Activated naive CD8-positive, alpha-beta T cell treated with anti-CD3 and anti-CD28 coated beads, Interleukin-2, amount 10 ng/mL, durations not matched to agents 7 days and 5 days (primary cell): ENCODE results near the gene DOCK3. TPM values are rescaled to one million over a fixed set of nuclear protein-coding genes. Genes with fewer than 3 reads are reported as not detected.

Source experiments
- ATAC-seq: fragments of 150-1000 bp; cut with Tn5 transposase; one replicate; pipeline ENCODE4 v1.10.0; 2021; ENCODE audit warnings: low read depth, moderate library complexity
- POLR2A ChIA-PET: fragments of 350-600 bp; sonication (Branson Sonifier 250); formaldehyde crosslinking; loops from one replicate; lab custom pipeline; 2021; ENCODE audit warnings: antibody characterized with exemption; lab: Charles Lee
- DNase-seq: peaks from one replicate; pipeline ENCODE4 v3.0.0; 2021
- H3K27ac Mint-ChIP-seq: one replicate; pipeline ENCODE4 v1.8.0; 2022; ENCODE audit warnings: mild to moderate bottlenecking, mixed read lengths
- H3K27me3 Mint-ChIP-seq: one replicate; pipeline ENCODE4 v1.8.0; 2022; ENCODE audit warnings: mild to moderate bottlenecking, moderate library complexity, mixed read lengths
- H3K36me3 Mint-ChIP-seq: one replicate; pipeline ENCODE4 v1.8.0; 2021; ENCODE audit warnings: mild to moderate bottlenecking, mixed read lengths
- H3K4me1 Mint-ChIP-seq: one replicate; pipeline ENCODE4 v1.8.0; 2021; ENCODE audit warnings: mixed read lengths
- H3K4me3 Mint-ChIP-seq: one replicate; pipeline ENCODE4 v1.8.0; 2022; ENCODE audit warnings: mild to moderate bottlenecking, moderate library complexity, mixed read lengths
- H3K9me3 Mint-ChIP-seq: one replicate; pipeline ENCODE4 v1.8.0; 2021; ENCODE audit warnings: mixed read lengths
- total RNA-seq, 2 experiments: library from RNA; stranded (reverse); gene quantifications; one replicate each; pipeline ENCODE4 v1.2.3, GENCODE V29; 2021

The DOCK3 gene
- total RNA-seq, 2 experiments from 2014 or later, result 3.3 to 3.4 TPM

DNA sequence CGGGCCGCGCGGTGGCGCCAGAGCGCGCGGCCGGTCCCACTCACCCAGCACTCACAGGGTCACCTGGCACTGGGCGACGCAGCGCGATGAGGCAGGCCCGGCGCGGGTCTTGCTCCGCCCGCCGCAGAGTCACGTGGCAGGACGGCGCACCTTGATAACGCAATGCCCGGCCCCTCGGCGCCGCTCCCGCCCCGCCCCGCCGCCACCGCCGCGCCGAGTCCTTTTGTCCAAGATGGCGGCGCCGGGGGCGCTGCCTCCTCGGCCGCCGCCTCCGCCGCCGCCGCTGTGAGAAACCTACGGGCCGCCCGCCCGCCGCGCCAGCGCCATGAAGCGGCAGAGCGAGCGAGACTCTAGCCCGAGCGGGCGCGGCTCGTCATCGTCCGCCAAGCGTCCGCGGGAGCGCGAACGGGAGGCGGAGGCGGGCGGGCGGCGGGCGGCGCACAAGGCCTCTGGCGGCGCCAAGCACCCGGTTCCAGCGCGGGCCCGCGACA lies 716.4 kb downstream of the DOCK3 start, which contains the start of gene RBM15B:
TSS of gene RBM15B (plus strand) at position 211 of the 491 bp plus-strand sequence. CDS start at position 326, 115 bp downstream.
- ATAC-seq, result peak; percentile 94
- Mint-ChIP-seq H3K27me3 (no peaks in the 10 kb centered on the region), H3K36me3 (peaks cover 26% of the 10 kb centered on the region), H3K4me1 (peaks cover 42% of the 10 kb centered on the region), H3K27ac (peak within 1 kb of the TSS; percentile 88), H3K9me3 (no peaks in the 10 kb centered on the region), H3K4me3 (peak within 1 kb of the TSS; percentile 80)
- DNase-seq, result peak; percentile 99
- POLR2A ChIA-PET, result interaction anchor here (2.0 kb wide), 1 partner anchor 108 kb away, joined by 10 read pairs; the partner anchor contains the start of gene DCAF1

DNA sequence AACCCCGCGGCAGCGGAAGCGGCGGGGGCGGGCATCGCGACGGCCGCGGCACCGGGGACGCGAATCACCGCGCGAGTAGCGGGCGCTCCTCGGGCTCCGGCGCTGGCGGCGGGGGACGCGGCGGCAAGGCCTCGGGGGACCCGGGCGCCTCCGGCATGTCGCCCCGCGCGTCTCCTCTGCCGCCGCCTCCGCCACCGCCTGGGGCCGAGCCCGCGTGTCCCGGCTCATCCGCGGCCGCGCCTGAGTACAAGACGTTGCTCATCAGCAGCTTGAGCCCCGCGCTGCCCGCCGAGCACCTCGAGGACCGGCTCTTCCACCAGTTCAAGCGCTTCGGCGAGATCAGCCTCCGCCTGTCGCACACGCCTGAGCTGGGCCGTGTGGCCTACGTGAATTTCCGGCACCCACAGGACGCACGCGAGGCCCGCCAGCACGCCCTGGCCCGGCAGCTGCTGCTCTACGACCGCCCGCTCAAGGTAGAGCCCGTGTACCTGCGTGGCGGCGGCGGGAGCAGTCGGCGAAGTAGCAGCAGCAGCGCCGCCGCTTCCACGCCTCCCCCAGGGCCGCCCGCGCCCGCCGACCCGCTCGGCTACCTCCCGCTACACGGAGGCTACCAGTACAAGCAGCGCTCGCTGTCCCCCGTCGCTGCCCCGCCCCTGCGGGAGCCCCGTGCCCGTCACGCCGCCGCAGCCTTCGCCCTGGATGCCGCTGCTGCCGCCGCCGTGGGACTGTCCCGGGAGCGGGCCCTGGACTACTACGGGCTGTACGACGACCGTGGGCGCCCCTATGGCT lies 717.0 kb downstream of the DOCK3 start:
- Mint-ChIP-seq H3K27ac (peak overlapping the region; percentile 88), H3K36me3 (peaks cover 26% of the 10 kb centered on the region), H3K4me1 (peaks cover 41% of the 10 kb centered on the region), H3K9me3 (no peaks in the 10 kb centered on the region), H3K27me3 (no peaks in the 10 kb centered on the region), H3K4me3 (peak overlapping the region; percentile 80)
- ATAC-seq (peak; percentile 29), DNase-seq (peak; percentile 68)
- POLR2A ChIA-PET, result interaction anchor here (0.6 to 2.0 kb wide), 4 partner anchors 83 to 295 kb away, joined by 3 to 10 read pairs (median 4); partner anchors contain the start of gene DCAF1

GRCh38 chr3:51392355-51393133 lies 717.8 kb downstream of the DOCK3 start:
- peaks cover 28% of the 10 kb centered on the region for H3K36me3 Mint-ChIP-seq

GRCh38 chr3:51393134-51393495 lies 718.4 kb downstream of the DOCK3 start:
- H3K27me3 Mint-ChIP-seq, result no peaks in the 10 kb centered on the region
- H3K9me3 Mint-ChIP-seq, result no peaks in the 10 kb centered on the region
- peaks cover 33% of the 10 kb centered on the region for H3K4me1 Mint-ChIP-seq
- H3K36me3 Mint-ChIP-seq, result peaks cover 23% of the 10 kb centered on the region
- ATAC-seq (no peak), DNase-seq (no peak)
- H3K27ac Mint-ChIP-seq, result no peak overlapping the region
- H3K4me3 Mint-ChIP-seq, result peak overlapping the region; percentile 80
- POLR2A ChIA-PET, result interaction anchor here (2.4 kb wide), 1 partner anchor 8 kb away, joined by 8 read pairs; the partner anchor contains the start of gene MANF

More at GRCh38 chr3:51392355-51393133, 717.8 kb downstream of the DOCK3 start:
- Mint-ChIP-seq H3K9me3 (no peaks in the 10 kb centered on the region), H3K27ac (peak overlapping the region; percentile 88), H3K4me3 (peak overlapping the region; percentile 80), H3K27me3 (no peaks in the 10 kb centered on the region), H3K4me1 (peaks cover 38% of the 10 kb centered on the region)
- POLR2A ChIA-PET, result interaction anchor here (0.6 to 2.4 kb wide), 5 partner anchors 8 to 295 kb away, joined by 3 to 10 read pairs (median 4); partner anchors contain the start of genes DCAF1 and MANF
- DNase-seq (peak; percentile 33), ATAC-seq (no peak)

GRCh38 chr3:51393564-51393963 lies 718.8 kb downstream of the DOCK3 start:
- Mint-ChIP-seq H3K27ac (peak overlapping the region; percentile 8), H3K27me3 (no peaks in the 10 kb centered on the region), H3K4me3 (no peak overlapping the region), H3K36me3 (peaks cover 23% of the 10 kb centered on the region), H3K4me1 (peaks cover 33% of the 10 kb centered on the region), H3K9me3 (no peaks in the 10 kb centered on the region)
- ATAC-seq (no peak), DNase-seq (peak; percentile 21)
- POLR2A ChIA-PET, result interaction anchor here (2.4 kb wide), 1 partner anchor 9 kb away, joined by 8 read pairs; the partner anchor contains the start of gene MANF

DNA sequence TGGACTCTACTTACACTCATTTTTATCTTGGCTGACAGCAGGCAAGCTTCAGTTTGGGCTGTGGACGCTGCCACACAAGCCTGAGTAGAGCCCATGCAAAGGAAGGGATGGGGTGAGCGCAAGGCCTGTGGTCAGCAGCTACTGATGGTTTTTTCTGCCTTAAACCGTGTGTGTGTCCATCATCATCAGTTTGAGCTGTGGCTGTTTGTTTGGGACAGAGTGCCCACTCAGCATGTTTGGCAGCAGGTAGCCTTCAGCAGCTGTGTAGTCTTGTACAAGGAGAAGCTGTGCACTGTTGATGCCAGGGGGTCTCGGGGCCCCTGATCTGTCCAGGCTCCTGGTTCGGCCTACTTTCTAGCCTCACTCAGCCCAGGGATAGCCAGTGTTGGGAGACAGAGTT lies 719.8 kb downstream of the DOCK3 start:
- Mint-ChIP-seq H3K4me1 (peaks cover 27% of the 10 kb centered on the region), H3K36me3 (peaks cover 21% of the 10 kb centered on the region), H3K27ac (peak overlapping the region; percentile 8), H3K4me3 (no peak overlapping the region), H3K9me3 (no peaks in the 10 kb centered on the region), H3K27me3 (no peaks in the 10 kb centered on the region)
- ATAC-seq (no peak), DNase-seq (no peak)
- POLR2A ChIA-PET, result interaction anchor here (1.0 to 2.4 kb wide), 2 partner anchors 10 to 105 kb away, joined by 7 to 8 read pairs; partner anchors contain the start of genes DCAF1 and MANF

DNA sequence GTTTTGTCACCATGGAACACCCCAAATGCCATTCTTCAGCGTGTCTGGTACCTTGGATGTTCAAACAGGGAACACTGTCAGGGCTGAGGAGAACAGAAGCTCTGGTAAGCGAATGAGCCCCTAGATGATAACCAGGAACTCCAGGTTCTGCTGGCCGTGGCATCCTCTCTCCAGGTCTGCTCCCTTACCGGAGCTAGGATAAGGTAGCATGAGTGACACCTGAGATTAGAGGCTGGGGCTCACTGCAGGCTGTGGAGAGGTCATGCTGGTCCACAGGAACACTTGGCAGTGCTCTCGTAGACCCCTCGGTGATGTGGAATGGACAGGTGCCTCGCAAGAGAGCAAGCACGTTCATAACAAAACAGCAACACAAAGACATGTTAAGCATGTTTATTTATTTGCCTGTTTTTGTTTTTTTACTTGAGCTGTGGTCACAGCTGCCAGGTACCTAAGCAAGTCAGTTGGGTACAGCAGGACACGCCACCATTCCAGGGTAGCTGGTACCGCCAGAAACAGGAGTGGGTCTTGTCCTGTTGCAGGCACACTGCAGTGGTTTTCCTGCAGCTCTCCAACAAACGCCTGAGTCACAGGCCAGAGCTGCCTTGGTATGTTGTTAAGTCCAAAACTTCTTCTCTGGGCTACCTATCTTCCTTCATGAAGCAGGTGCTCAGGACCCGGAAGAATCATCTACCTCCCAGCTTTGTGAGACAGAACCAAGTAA lies 720.9 kb downstream of the DOCK3 start:
- Mint-ChIP-seq H3K4me1 (peaks cover 24% of the 10 kb centered on the region), H3K4me3 (no peak overlapping the region), H3K9me3 (no peaks in the 10 kb centered on the region), H3K27me3 (no peaks in the 10 kb centered on the region), H3K27ac (peak overlapping the region; percentile 70), H3K36me3 (peaks cover 23% of the 10 kb centered on the region)
- POLR2A ChIA-PET, result no interaction called here
- ATAC-seq, result no peak
- DNase-seq, result peak; percentile 24

DNA sequence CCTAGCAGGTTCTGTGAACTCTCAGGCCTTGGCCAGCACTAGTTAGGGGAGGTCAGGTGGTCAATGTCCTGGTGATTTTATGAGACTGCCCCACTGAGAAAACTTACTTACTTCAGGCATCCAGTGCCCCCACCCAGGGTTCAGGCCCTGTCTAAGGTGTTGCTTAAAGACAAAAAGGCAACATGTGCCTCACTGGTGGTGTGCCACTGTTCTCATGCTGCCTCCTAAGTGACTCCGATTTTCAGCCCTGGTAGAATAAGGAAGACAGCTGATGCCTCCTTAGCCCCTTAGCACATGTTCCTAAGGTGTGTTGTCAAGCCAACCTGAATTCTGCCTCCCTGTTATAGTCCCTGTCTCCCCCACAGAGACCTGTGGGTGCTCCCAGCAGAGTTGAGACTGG lies 721.7 kb downstream of the DOCK3 start:
- Mint-ChIP-seq H3K4me1 (peaks cover 24% of the 10 kb centered on the region), H3K4me3 (no peak overlapping the region), H3K9me3 (no peaks in the 10 kb centered on the region), H3K36me3 (peaks cover 24% of the 10 kb centered on the region), H3K27me3 (no peaks in the 10 kb centered on the region), H3K27ac (peak overlapping the region; percentile 70)
- no peak for DNase-seq
- no peak for ATAC-seq
- POLR2A ChIA-PET, result interaction anchor here (1.8 kb wide), 1 partner anchor 11 kb away, joined by 4 read pairs; the partner anchor contains the start of gene MANF

- Mint-ChIP-seq H3K4me3 (no peak overlapping the region), H3K27ac (no peak overlapping the region), H3K36me3 (peaks cover 25% of the 10 kb centered on the region), H3K9me3 (no peaks in the 10 kb centered on the region), H3K4me1 (peaks cover 24% of the 10 kb centered on the region), H3K27me3 (no peaks in the 10 kb centered on the region)
- POLR2A ChIA-PET, result interaction anchor here (1.8 kb wide), 1 partner anchor 12 kb away, joined by 4 read pairs; the partner anchor contains the start of gene MANF
- DNase-seq, result no peak
- ATAC-seq, result no peak
These were observed 722.7 kb downstream of the DOCK3 start for GRCh38 chr3:51397392-51397791.

DNA sequence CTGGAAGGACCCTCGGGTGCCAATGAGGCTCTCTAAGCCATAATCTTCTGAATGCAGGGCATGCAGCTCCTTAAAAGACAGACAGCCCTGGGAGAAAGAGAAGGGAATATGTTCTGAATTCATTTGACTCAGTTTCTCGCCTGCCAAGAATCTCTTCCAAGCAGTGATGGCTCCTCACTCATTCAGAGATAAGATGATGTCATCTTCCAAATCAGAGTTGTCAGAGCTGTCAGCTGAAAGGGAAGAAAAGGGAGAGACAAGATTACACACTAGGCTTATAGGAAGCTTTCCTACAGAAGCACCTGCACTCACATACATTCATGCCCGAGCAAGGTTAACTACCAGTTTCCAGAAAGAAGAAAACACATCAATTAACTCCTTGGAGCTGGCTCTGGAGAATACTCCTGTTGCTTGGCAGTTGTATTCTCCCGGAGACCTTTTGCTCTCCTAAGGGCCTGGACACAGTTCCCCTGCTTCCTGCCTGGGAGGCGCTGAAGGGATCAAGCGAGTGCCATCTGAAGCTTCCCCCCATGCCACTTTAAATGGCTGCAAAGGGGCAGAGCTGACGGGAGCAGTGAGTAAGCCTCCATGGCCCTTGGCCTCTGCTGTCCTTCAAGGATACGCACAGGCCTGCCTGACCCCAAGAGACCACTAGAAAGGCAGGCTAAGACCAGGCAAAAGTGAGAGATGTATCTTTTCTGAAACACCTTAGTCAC lies 724.0 kb downstream of the DOCK3 start:
- POLR2A ChIA-PET, result no interaction called here
- Mint-ChIP-seq H3K9me3 (no peaks in the 10 kb centered on the region), H3K27ac (no peak overlapping the region), H3K36me3 (peaks cover 28% of the 10 kb centered on the region), H3K4me1 (peaks cover 18% of the 10 kb centered on the region), H3K27me3 (no peaks in the 10 kb centered on the region), H3K4me3 (no peak overlapping the region)
- ATAC-seq, result no peak
- DNase-seq, result no peak

- ATAC-seq, result no peak
- Mint-ChIP-seq H3K9me3 (no peaks in the 10 kb centered on the region), H3K27ac (peak overlapping the region; percentile 35), H3K27me3 (no peaks in the 10 kb centered on the region), H3K36me3 (peaks cover 22% of the 10 kb centered on the region), H3K4me1 (peaks cover 10% of the 10 kb centered on the region), H3K4me3 (no peak overlapping the region)
- DNase-seq, result no peak
- POLR2A ChIA-PET, result no interaction called here
These were observed 725.4 kb downstream of the DOCK3 start for GRCh38 chr3:51400166-51400565.

GRCh38 chr3:51401735-51402134 lies 727.0 kb downstream of the DOCK3 start:
- DNase-seq (no peak), ATAC-seq (no peak)
- Mint-ChIP-seq H3K27me3 (no peaks in the 10 kb centered on the region), H3K36me3 (peaks cover 15% of the 10 kb centered on the region), H3K4me3 (no peak overlapping the region), H3K4me1 (peaks cover 4% of the 10 kb centered on the region), H3K27ac (no peak overlapping the region), H3K9me3 (no peaks in the 10 kb centered on the region)
- POLR2A ChIA-PET, result no interaction called here
